ENCODE data around the gene CHMP4B. TPM values are rescaled to one million over a fixed set of nuclear protein-coding genes. Genes with fewer than 3 reads are reported as not detected.

Gene CHMP4B
- total RNA-seq, 1 experiment from 2014 or later = 68.9 TPM

DNA sequence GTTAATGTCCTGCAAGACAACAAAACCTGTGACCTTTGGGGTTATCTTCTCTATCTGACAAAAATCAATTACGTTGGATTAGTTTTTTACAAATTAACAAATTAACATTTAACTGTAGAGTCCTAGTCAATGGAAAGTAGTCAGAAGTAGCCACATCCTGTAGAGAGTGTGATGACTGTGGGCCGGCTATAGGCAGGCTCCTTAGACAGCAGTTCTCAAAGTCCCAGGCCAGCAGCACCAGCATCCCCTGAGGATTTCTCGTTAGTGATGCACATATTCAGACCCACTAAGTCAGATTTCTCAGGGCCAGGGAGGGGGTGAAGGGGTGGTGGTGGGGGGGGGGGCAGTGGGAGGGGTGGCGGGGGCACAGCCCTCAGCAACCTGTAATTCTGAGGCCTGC lies 42.1 kb upstream of the CHMP4B start:
- no peaks in the 10 kb centered on the region for H3K9me3 ChIP-seq (ENCODE audit: low read depth, low read length, poor library complexity, severe bottlenecking)
- no peaks in the 10 kb centered on the region for H3K36me3 ChIP-seq (ENCODE audit: insufficient read depth, low read length, poor library complexity, severe bottlenecking)
- H3K27ac ChIP-seq (ENCODE audit: low read depth, low read length, poor library complexity, severe bottlenecking) = no peak overlapping the region
- BruUV-seq (replicated peaks) = no TSS peak
- TF ChIP-seq, protein P1, sequence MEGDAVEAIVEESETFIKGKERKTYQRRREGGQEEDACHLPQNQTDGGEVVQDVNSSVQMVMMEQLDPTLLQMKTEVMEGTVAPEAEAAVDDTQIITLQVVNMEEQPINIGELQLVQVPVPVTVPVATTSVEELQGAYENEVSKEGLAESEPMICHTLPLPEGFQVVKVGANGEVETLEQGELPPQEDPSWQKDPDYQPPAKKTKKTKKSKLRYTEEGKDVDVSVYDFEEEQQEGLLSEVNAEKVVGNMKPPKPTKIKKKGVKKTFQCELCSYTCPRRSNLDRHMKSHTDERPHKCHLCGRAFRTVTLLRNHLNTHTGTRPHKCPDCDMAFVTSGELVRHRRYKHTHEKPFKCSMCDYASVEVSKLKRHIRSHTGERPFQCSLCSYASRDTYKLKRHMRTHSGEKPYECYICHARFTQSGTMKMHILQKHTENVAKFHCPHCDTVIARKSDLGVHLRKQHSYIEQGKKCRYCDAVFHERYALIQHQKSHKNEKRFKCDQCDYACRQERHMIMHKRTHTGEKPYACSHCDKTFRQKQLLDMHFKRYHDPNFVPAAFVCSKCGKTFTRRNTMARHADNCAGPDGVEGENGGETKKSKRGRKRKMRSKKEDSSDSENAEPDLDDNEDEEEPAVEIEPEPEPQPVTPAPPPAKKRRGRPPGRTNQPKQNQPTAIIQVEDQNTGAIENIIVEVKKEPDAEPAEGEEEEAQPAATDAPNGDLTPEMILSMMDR (conservative IDR thresholded peaks at IDR 0.05; ENCODE audit: low read depth, low read length) = no peak
- TF ChIP-seq EZH2 (IDR thresholded peaks at IDR 0.05; ENCODE audit: borderline replicate concordance, low read depth, low read length, poor library complexity, severe bottlenecking) = no peak
- intact Hi-C loops (cut with micrococcal nuclease; ENCODE audit: unreplicated experiment) = no loop called here
- ChIA-PET POLR2A (ENCODE audit: low non-redundant PET) (no interaction called here), CTCF (no interaction called here)
- H3K4me1 ChIP-seq (ENCODE audit: insufficient read depth, low read length, poor library complexity, severe bottlenecking) = no peaks in the 10 kb centered on the region
- H3K4me3 ChIP-seq (ENCODE audit: low read depth, low read length, poor library complexity, severe bottlenecking) = no peak overlapping the region
- no peak for DNase-seq (ENCODE audit: low spot score)
- H3K27me3 ChIP-seq (replicated peaks; ENCODE audit: insufficient read depth, low read depth, low read length, poor library complexity) = no peaks in the 10 kb centered on the region

DNA sequence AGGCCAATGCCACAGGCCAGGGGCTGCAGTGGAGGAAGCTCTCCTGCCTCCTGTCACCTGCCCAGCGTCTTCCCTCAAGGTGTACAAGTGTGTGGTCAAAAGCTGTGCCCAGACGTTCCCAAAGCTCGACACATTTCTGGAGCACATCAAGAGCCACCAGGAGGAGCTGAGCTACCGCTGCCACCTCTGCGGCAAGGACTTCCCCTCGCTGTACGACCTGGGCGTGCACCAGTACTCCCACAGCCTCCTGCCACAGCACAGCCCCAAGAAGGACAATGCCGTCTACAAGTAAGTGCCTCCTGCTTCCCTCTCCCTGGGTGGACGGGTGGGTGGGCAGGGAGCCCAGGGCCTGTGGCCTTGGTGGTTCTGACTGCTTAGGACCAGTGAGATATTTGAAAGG lies 41.1 kb upstream of the CHMP4B start:
- no peaks in the 10 kb centered on the region for H3K36me3 ChIP-seq (ENCODE audit: insufficient read depth, low read length, poor library complexity, severe bottlenecking)
- DNase-seq (ENCODE audit: low spot score) = no peak
- H3K4me3 ChIP-seq (ENCODE audit: low read depth, low read length, poor library complexity, severe bottlenecking) = no peak overlapping the region
- BruUV-seq (replicated peaks) = no TSS peak
- H3K27ac ChIP-seq (ENCODE audit: low read depth, low read length, poor library complexity, severe bottlenecking) = no peak overlapping the region
- ChIA-PET CTCF (no interaction called here), POLR2A (ENCODE audit: low non-redundant PET) (no interaction called here)
- H3K4me1 ChIP-seq (ENCODE audit: insufficient read depth, low read length, poor library complexity, severe bottlenecking) = no peaks in the 10 kb centered on the region
- H3K27me3 ChIP-seq (replicated peaks; ENCODE audit: insufficient read depth, low read depth, low read length, poor library complexity) = no peaks in the 10 kb centered on the region
- no peak for TF ChIP-seq EZH2 (IDR thresholded peaks at IDR 0.05; ENCODE audit: borderline replicate concordance, low read depth, low read length, poor library complexity, severe bottlenecking)
- TF ChIP-seq, protein P1 (conservative IDR thresholded peaks at IDR 0.05; ENCODE audit: low read depth, low read length) = no peak
- H3K9me3 ChIP-seq (ENCODE audit: low read depth, low read length, poor library complexity, severe bottlenecking) = no peaks in the 10 kb centered on the region
- intact Hi-C loops (cut with micrococcal nuclease; ENCODE audit: unreplicated experiment) = no loop called here

DNA sequence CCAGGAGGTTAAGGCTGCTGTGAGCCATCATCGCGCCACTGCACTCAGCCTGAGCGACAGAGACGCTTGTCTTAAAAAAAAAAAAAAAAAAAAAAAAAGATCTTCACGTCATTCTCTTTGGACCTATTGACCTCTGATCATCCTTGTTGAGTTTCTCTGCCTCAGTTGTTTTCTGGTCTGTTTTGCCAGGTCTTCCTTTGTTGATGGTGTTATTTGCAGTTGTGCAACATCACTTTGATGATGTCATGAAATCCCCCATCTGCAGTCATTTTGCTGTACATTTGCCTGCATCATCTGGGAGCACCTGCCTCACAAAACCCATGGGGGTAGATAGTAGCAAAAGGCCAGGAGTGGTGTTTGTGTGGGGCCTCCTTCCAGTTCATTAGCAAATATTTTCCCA lies 39.2 kb upstream of the CHMP4B start:
- TF ChIP-seq EZH2 (IDR thresholded peaks at IDR 0.05; ENCODE audit: borderline replicate concordance, low read depth, low read length, poor library complexity, severe bottlenecking) = no peak
- TF ChIP-seq, protein P1 (conservative IDR thresholded peaks at IDR 0.05; ENCODE audit: low read depth, low read length) = no peak
- CTCF ChIA-PET = no interaction called here
- H3K27me3 ChIP-seq (replicated peaks; ENCODE audit: insufficient read depth, low read depth, low read length, poor library complexity) = no peaks in the 10 kb centered on the region
- H3K4me3 ChIP-seq (ENCODE audit: low read depth, low read length, poor library complexity, severe bottlenecking) = no peak overlapping the region
- BruUV-seq (replicated peaks) = no TSS peak
- H3K9me3 ChIP-seq (ENCODE audit: low read depth, low read length, poor library complexity, severe bottlenecking) = no peaks in the 10 kb centered on the region
- H3K4me1 ChIP-seq (ENCODE audit: insufficient read depth, low read length, poor library complexity, severe bottlenecking) = no peaks in the 10 kb centered on the region
- H3K27ac ChIP-seq (ENCODE audit: low read depth, low read length, poor library complexity, severe bottlenecking) = no peak overlapping the region
- no peak for DNase-seq (ENCODE audit: low spot score)
- intact Hi-C loops (cut with micrococcal nuclease; ENCODE audit: unreplicated experiment) = no loop called here
- POLR2A ChIA-PET (ENCODE audit: low non-redundant PET) = no interaction called here
- H3K36me3 ChIP-seq (ENCODE audit: insufficient read depth, low read length, poor library complexity, severe bottlenecking) = no peaks in the 10 kb centered on the region
